Activated CD4-positive, CD25-positive, alpha-beta regulatory T cell treated with anti-CD3 and anti-CD28 coated beads, Interleukin-2, amount 50 U/mL, for 24 hours (primary cell): ENCODE results near the gene SLC12A9.
"Not testable (repeated sequence)": the region's sequence is repeated elsewhere in the genome, so short reads cannot be mapped to it uniquely, and the experiment has no call there.

Experiments
- ATAC-seq, 2 donors: fragments of 150-1000 bp; cut with Tn5 transposase; one replicate each; pipeline ENCODE4 v1.10.0; 2021; ENCODE audit warnings: mild to moderate bottlenecking in 1 of 2, moderate library complexity in 1 of 2

The SLC12A9 gene

GRCh38 chr7:100852048-100852872 lies at the start of gene SLC12A9:
SLC12A9 (plus strand) TSS chr7:100852713; CDS start chr7:100854198, 1,485 bp downstream.
- ATAC-seq, result peak; percentile 98 to 99

GRCh38 chr7:100802951-100803350 lies 49.6 kb upstream of the SLC12A9 start:
- ATAC-seq, result no peak

- peak; percentile 64 to 75 for ATAC-seq
Observed at GRCh38 chr7:100803398-100804161, 48.9 kb upstream of the SLC12A9 start.

- ATAC-seq, result no peak
Observed at GRCh38 chr7:100804681-100805431, 47.7 kb upstream of the SLC12A9 start.

GRCh38 chr7:100806276-100806675 lies 46.2 kb upstream of the SLC12A9 start:
- no peak for ATAC-seq

- not testable (repeated sequence) for ATAC-seq
Observed at GRCh38 chr7:100806883-100807282, 45.6 kb upstream of the SLC12A9 start.

GRCh38 chr7:100808354-100808875 lies 44.1 kb upstream of the SLC12A9 start:
- no peak for ATAC-seq

- no peak for ATAC-seq
Observed at GRCh38 chr7:100811480-100811879, 41.0 kb upstream of the SLC12A9 start.

GRCh38 chr7:100812729-100813128 lies 39.8 kb upstream of the SLC12A9 start:
- no peak for ATAC-seq

GRCh38 chr7:100816515-100816914 lies 36.0 kb upstream of the SLC12A9 start:
- ATAC-seq, result not testable (repeated sequence)

GRCh38 chr7:100817097-100817496 lies 35.4 kb upstream of the SLC12A9 start:
- ATAC-seq, result no peak

- no peak for ATAC-seq
Observed at GRCh38 chr7:100818366-100818765, 34.1 kb upstream of the SLC12A9 start.

GRCh38 chr7:100818825-100819224 lies 33.7 kb upstream of the SLC12A9 start:
- no peak for ATAC-seq

- ATAC-seq, result no peak
Observed at GRCh38 chr7:100819586-100819985, 32.9 kb upstream of the SLC12A9 start.

- ATAC-seq, result no peak
Observed at GRCh38 chr7:100822236-100823139, 30.0 kb upstream of the SLC12A9 start.

- ATAC-seq, result no peak
Observed at GRCh38 chr7:100823140-100823525, 29.4 kb upstream of the SLC12A9 start.

- ATAC-seq, result no peak
Observed at GRCh38 chr7:100823534-100823933, 29.0 kb upstream of the SLC12A9 start.

GRCh38 chr7:100824499-100825214 lies 27.9 kb upstream of the SLC12A9 start:
- no peak for ATAC-seq

- ATAC-seq, result no peak
Observed at GRCh38 chr7:100825215-100825671, 27.3 kb upstream of the SLC12A9 start.

- ATAC-seq, result no peak
Observed at GRCh38 chr7:100825751-100826513, 26.6 kb upstream of the SLC12A9 start.
